Neural cell (in vitro differentiated cells): ENCODE results near the gene ERAL1. TPM values are rescaled to one million over a fixed set of nuclear protein-coding genes. Genes with fewer than 3 reads are reported as not detected.

Experiments used
- H2AFZ ChIP-seq: fragments of 200-600, 300-800 bp; sonication (generic), shearing (Covaris generic); 2 replicates; pipeline ENCODE4 v1.6.0; 2014; ENCODE audit warnings: low read depth, mild to moderate bottlenecking, antibody characterized with exemption, low read length, moderate library complexity
- H3F3A ChIP-seq: fragments of 200-600 bp; shearing (Covaris generic); 2 replicates; pipeline ENCODE4 v1.6.1; 2016; ENCODE audit warnings: mild to moderate bottlenecking, moderate library complexity, mixed read lengths, antibody characterized with exemption, low read length; ENCODE audit not compliant: insufficient read depth, poor library complexity, severe bottlenecking
- H3K27ac ChIP-seq: fragments of 200-600, 300-800 bp; sonication (generic), shearing (Covaris generic); 2 replicates; pipeline ENCODE4 v1.5.1; 2014; ENCODE audit warnings: mild to moderate bottlenecking, low read length, moderate library complexity
- H3K27me3 ChIP-seq: fragments of 300-800, 200-600 bp; sonication (generic), shearing (Covaris generic); 2 replicates; pipeline ENCODE4 v1.6.0; 2014; ENCODE audit warnings: mild to moderate bottlenecking, low read depth, low read length, moderate library complexity; ENCODE audit not compliant: insufficient read depth
- H3K36me3 ChIP-seq: fragments of 300-800, 200-600 bp; sonication (generic), shearing (Covaris generic); 2 replicates; pipeline ENCODE4 v1.5.1; 2014; ENCODE audit warnings: mild to moderate bottlenecking, antibody characterized with exemption, low read length, moderate library complexity; ENCODE audit not compliant: insufficient read depth
- H3K4me2 ChIP-seq: fragments of 300-800, 200-600 bp; sonication (generic), shearing (Covaris generic); 2 replicates; pipeline ENCODE4 v1.6.0; 2014; ENCODE audit warnings: mild to moderate bottlenecking, low read length
- H3K4me3 ChIP-seq: fragments of 300-800, 200-600 bp; sonication (generic), shearing (Covaris generic); 2 replicates; pipeline ENCODE4 v1.5.1; 2014; ENCODE audit warnings: mild to moderate bottlenecking, low read length, moderate library complexity
- H3K79me2 ChIP-seq: fragments of 200-600 bp; shearing (Covaris generic); replicated peaks from 2 replicates; pipeline ENCODE4 v1.6.0; 2014; ENCODE audit warnings: mild to moderate bottlenecking, low read length, moderate library complexity; ENCODE audit not compliant: insufficient read depth
- H3K9ac ChIP-seq: fragments of 300-800, 200-600 bp; sonication (generic), shearing (Covaris generic); 2 replicates; pipeline ENCODE4 v1.6.1; 2016; ENCODE audit warnings: mild to moderate bottlenecking, low read length, mixed read lengths
- H3K9me2 ChIP-seq: fragments of 200-600 bp; shearing (Covaris generic); 2 replicates; pipeline ENCODE4 v1.6.1; 2016; ENCODE audit warnings: mild to moderate bottlenecking, low read length, mixed read lengths; ENCODE audit not compliant: insufficient read depth
- H3K9me3 ChIP-seq: fragments of 200-600, 300-800 bp; sonication (generic), shearing (Covaris generic); 2 replicates; pipeline ENCODE4 v1.6.1; 2016; ENCODE audit warnings: mild to moderate bottlenecking, mixed run types, low read length, moderate library complexity, mixed read lengths
- H4K20me1 ChIP-seq: fragments of 200-600 bp; shearing (Covaris generic); 2 replicates; pipeline ENCODE4 v1.6.1; 2016; ENCODE audit warnings: mild to moderate bottlenecking, mixed run types; ENCODE audit not compliant: insufficient read depth
- EP300 ChIP-seq: fragments of 450-650 bp; conservative IDR thresholded peaks from 2 replicates; pipeline ENCODE4 v1.6.1; 2014; ENCODE audit warnings: antibody characterized with exemption, mild to moderate bottlenecking, moderate library complexity; ENCODE audit not compliant: poor library complexity, severe bottlenecking
- EZH2 ChIP-seq: fragments of 200-600, 300-800 bp; shearing (Covaris generic), sonication (generic); IDR thresholded peaks from 2 replicates; pipeline ENCODE4 v1.6.1; 2014; ENCODE audit warnings: antibody characterized with exemption, low read length, borderline replicate concordance, mild to moderate bottlenecking; ENCODE audit not compliant: insufficient read depth, poor library complexity, severe bottlenecking
- MXI1 ChIP-seq: fragments of 450-650 bp; conservative IDR thresholded peaks from 2 replicates; pipeline ENCODE4 v1.6.1; 2014; ENCODE audit warnings: antibody characterized with exemption, mild to moderate bottlenecking; ENCODE audit not compliant: poor library complexity, severe bottlenecking
- POLR2AphosphoS5 ChIP-seq: IDR thresholded peaks from 2 replicates; pipeline ENCODE4 v1.6.1; 2012
- RAD21 ChIP-seq: fragments of 450-650 bp; conservative IDR thresholded peaks from 2 replicates; pipeline ENCODE4 v1.6.1; 2014; ENCODE audit warnings: antibody characterized with exemption, mild to moderate bottlenecking, moderate library complexity
- REST ChIP-seq: IDR thresholded peaks from 2 replicates; pipeline ENCODE4 v1.6.1; 2012; ENCODE audit warnings: borderline replicate concordance
- SMC3 ChIP-seq: fragments of 450-650 bp; conservative IDR thresholded peaks from 2 replicates; pipeline ENCODE4 v1.6.1; 2014; ENCODE audit warnings: antibody characterized with exemption, mild to moderate bottlenecking, moderate library complexity; ENCODE audit not compliant: poor library complexity
- TAF1 ChIP-seq: IDR thresholded peaks from 2 replicates; pipeline ENCODE4 v1.6.1; 2012; ENCODE audit warnings: low read depth
- polyA plus RNA-seq: library from polyadenylated mRNA; depleted of rRNA; stranded (reverse); fragments of >200 nt; gene quantifications from 2 replicates; pipeline ENCODE4 v1.2.3, GENCODE V29; 2014

Gene ERAL1
- polyA plus RNA-seq, 1 donor from 2014 or later = 31.8 TPM

GRCh38 chr17:28900986-28901726 is 46.3 kb downstream of the ERAL1 start:
- Histone ChIP-seq H4K20me1 (no peaks in the 10 kb centered on the region), H3K79me2 (peaks cover 17% of the 10 kb centered on the region), H3K27ac (peak overlapping the region; percentile 84), H3K4me3 (peak overlapping the region; percentile 88), H3F3A (peaks cover 2% of the 10 kb centered on the region), H3K4me2 (peak overlapping the region; percentile 90), H3K9ac (peak overlapping the region; percentile 90), H3K9me3 (no peaks in the 10 kb centered on the region), H3K27me3 (no peaks in the 10 kb centered on the region), H3K36me3 (no peaks in the 10 kb centered on the region), H2AFZ (no peak overlapping the region), H3K9me2 (no peaks in the 10 kb centered on the region)
- no peak for TF ChIP-seq EP300
- no peak for TF ChIP-seq RAD21
- TF ChIP-seq MXI1 = no peak
- no peak for TF ChIP-seq REST

- H3K27ac ChIP-seq = peak overlapping the region; percentile 84
These were observed 47.3 kb downstream of the ERAL1 start for GRCh38 chr17:28901866-28902818.

More at GRCh38 chr17:28901866-28902818, 47.3 kb downstream of the ERAL1 start:
- Histone ChIP-seq H3K79me2 (peaks cover 8% of the 10 kb centered on the region), H3K36me3 (no peaks in the 10 kb centered on the region), H3K9me2 (no peaks in the 10 kb centered on the region), H3K9me3 (no peaks in the 10 kb centered on the region), H2AFZ (peak overlapping the region; percentile 73), H3K9ac (peak overlapping the region; percentile 90), H3K4me3 (peak overlapping the region; percentile 88), H4K20me1 (no peaks in the 10 kb centered on the region), H3F3A (peaks cover 2% of the 10 kb centered on the region), H3K4me2 (peak overlapping the region; percentile 90), H3K27me3 (no peaks in the 10 kb centered on the region)
- TF ChIP-seq REST (no peak), SMC3 (no peak), POLR2AphosphoS5 (peak; percentile 48), TAF1 (peak; percentile 61), RAD21 (no peak), EZH2 (no peak)
